Stomach (tissue), 4 donors: Measurements from ENCODE around the gene MYH9.

Source experiments
- CTCF ChIP-seq, 7 experiments: fragments of 450-650 bp in 4 of 7; fragments of 200-600 bp in 3 of 7; sonication (generic) in 3 of 7; IDR thresholded peaks; one replicate each; pipeline ENCODE4 v1.5.1; 2016 to 2019; ENCODE audit warnings: antibody characterized with exemption in 7 of 7, control low read depth in 2 of 7, mild to moderate bottlenecking in 1 of 7
- EP300 ChIP-seq: sonication (generic); formaldehyde crosslinking; IDR thresholded peaks from one replicate; pipeline ENCODE4 v1.6.1; 2017; ENCODE audit warnings: antibody characterized with exemption
- POLR2A ChIP-seq, 4 donors: fragments of 450-650 bp; IDR thresholded peaks; one replicate each; pipeline ENCODE4 v1.6.1; 2016; ENCODE audit warnings: antibody characterized with exemption in 4 of 4, control low read depth in 2 of 4, mild to moderate bottlenecking in 1 of 4, moderate library complexity in 1 of 4
- POLR2AphosphoS5 ChIP-seq, 3 donors: sonication (generic); formaldehyde crosslinking; IDR thresholded peaks; one replicate each; pipeline ENCODE4 v1.6.1; 2016; ENCODE audit warnings: antibody characterized with exemption in 3 of 3

GRCh38 chr22:36318442-36318841 is 69.3 kb downstream of the MYH9 start:
- no peak for TF ChIP-seq CTCF (IDR thresholded peaks at IDR 0.05)
- no peak for TF ChIP-seq POLR2A (IDR thresholded peaks at IDR 0.05)
- no peak for TF ChIP-seq EP300
- no peak for TF ChIP-seq POLR2AphosphoS5 (IDR thresholded peaks at IDR 0.05)
